ENCODE measurements around the gene CACNA1I. TPM values are rescaled to one million over a fixed set of nuclear protein-coding genes. Genes with fewer than 3 reads are reported as not detected.
A peak's percentile ranks its signal among the peaks of the same experiment; 100 is the strongest.

CACNA1I gene
- total RNA-seq, 1 donor from 2014 or later = 0.11 TPM

- no peaks in the 10 kb centered on the region for H3F3A ChIP-seq (ENCODE audit: low read depth)
- TF ChIP-seq CTCF (IDR thresholded peaks at IDR 0.05) (no peak), EZH2phosphoT487 (IDR thresholded peaks at IDR 0.05) (no peak), EZH2 (IDR thresholded peaks at IDR 0.05) (no peak)
- no peak overlapping the region for H3K27ac ChIP-seq
- peaks cover 1% of the 10 kb centered on the region for H3K27me3 ChIP-seq
- DNase-seq (ENCODE audit: low spot score) = no peak
- no peaks in the 10 kb centered on the region for H3K9me3 Mint-ChIP-seq
- H3K9ac ChIP-seq = no peak overlapping the region
- H3K79me2 ChIP-seq (ENCODE audit: low read depth) = no peaks in the 10 kb centered on the region
- H3K36me3 ChIP-seq = no peaks in the 10 kb centered on the region
- H4K20me1 ChIP-seq (ENCODE audit: low read depth) = peaks cover 6% of the 10 kb centered on the region
- H2AFZ ChIP-seq (replicated peaks) = no peak overlapping the region
- peaks cover 35% of the 10 kb centered on the region for H3K4me1 Mint-ChIP-seq
- H3K4me3 ChIP-seq = no peak overlapping the region
- H3K27me3 Mint-ChIP-seq (ENCODE audit: insufficient read depth, low read depth) = peaks cover 9% of the 10 kb centered on the region
- no peak overlapping the region for H3K27ac Mint-ChIP-seq
- no peaks in the 10 kb centered on the region for H3K9me3 ChIP-seq (ENCODE audit: low read depth)
- H3K4me2 ChIP-seq = no peak overlapping the region
- peaks cover 5% of the 10 kb centered on the region for H3K4me1 ChIP-seq
- H3K36me3 Mint-ChIP-seq = no peaks in the 10 kb centered on the region
- peak overlapping the region; percentile 24 for H3K4me3 Mint-ChIP-seq
These were observed 55.3 kb downstream of the CACNA1I start for GRCh38 chr22:39625569-39626537.

GRCh38 chr22:39627208-39627607 is 56.7 kb downstream of the CACNA1I start:
- Histone ChIP-seq H3K9me3 (ENCODE audit: low read depth) (no peaks in the 10 kb centered on the region), H3K4me2 (no peak overlapping the region), H3F3A (ENCODE audit: low read depth) (peaks cover 11% of the 10 kb centered on the region), H2AFZ (replicated peaks) (no peak overlapping the region), H3K9ac (no peak overlapping the region), H3K4me1 (peaks cover 15% of the 10 kb centered on the region), H3K27me3 (peaks cover 6% of the 10 kb centered on the region), H4K20me1 (ENCODE audit: low read depth) (peaks cover 16% of the 10 kb centered on the region), H3K4me3 (no peak overlapping the region), H3K27ac (no peak overlapping the region), H3K79me2 (ENCODE audit: low read depth) (no peaks in the 10 kb centered on the region), H3K36me3 (no peaks in the 10 kb centered on the region)
- Mint-ChIP-seq H3K27ac (no peak overlapping the region), H3K27me3 (ENCODE audit: insufficient read depth, low read depth) (peaks cover 9% of the 10 kb centered on the region), H3K4me1 (peaks cover 39% of the 10 kb centered on the region), H3K9me3 (no peaks in the 10 kb centered on the region), H3K36me3 (no peaks in the 10 kb centered on the region), H3K4me3 (no peak overlapping the region)
- TF ChIP-seq EZH2 (IDR thresholded peaks at IDR 0.05) = no peak
- TF ChIP-seq CTCF (IDR thresholded peaks at IDR 0.05) = no peak
- TF ChIP-seq EZH2phosphoT487 (IDR thresholded peaks at IDR 0.05) = no peak
- no peak for DNase-seq (ENCODE audit: low spot score)

- Histone ChIP-seq H3K9me3 (ENCODE audit: low read depth) (no peaks in the 10 kb centered on the region), H3K4me2 (no peak overlapping the region), H3F3A (ENCODE audit: low read depth) (peaks cover 16% of the 10 kb centered on the region), H4K20me1 (ENCODE audit: low read depth) (peaks cover 21% of the 10 kb centered on the region), H2AFZ (replicated peaks) (no peak overlapping the region), H3K27me3 (peaks cover 7% of the 10 kb centered on the region), H3K36me3 (no peaks in the 10 kb centered on the region), H3K27ac (no peak overlapping the region), H3K4me3 (no peak overlapping the region), H3K4me1 (peaks cover 21% of the 10 kb centered on the region), H3K79me2 (ENCODE audit: low read depth) (no peaks in the 10 kb centered on the region), H3K9ac (no peak overlapping the region)
- Mint-ChIP-seq H3K4me3 (no peak overlapping the region), H3K27me3 (ENCODE audit: insufficient read depth, low read depth) (peaks cover 11% of the 10 kb centered on the region), H3K9me3 (no peaks in the 10 kb centered on the region), H3K27ac (no peak overlapping the region), H3K36me3 (no peaks in the 10 kb centered on the region), H3K4me1 (peaks cover 39% of the 10 kb centered on the region)
- no peak for TF ChIP-seq EZH2phosphoT487 (IDR thresholded peaks at IDR 0.05)
- peak; percentile 54 for DNase-seq (ENCODE audit: low spot score)
These were observed 57.5 kb downstream of the CACNA1I start for GRCh38 chr22:39627865-39628562.
